ENCODE results near the gene SPG21. TPM values are rescaled to one million over a fixed set of nuclear protein-coding genes. Genes with fewer than 3 reads are reported as not detected.
A peak's percentile ranks its signal among the peaks of the same experiment; 100 is the strongest.

Gene SPG21
- total and polyA plus RNA-seq, 2 of the 13 experiments (the other 11 are each of a cell fraction or from before 2014, with no cell fraction given), result 36.7 to 42.4 TPM

DNA sequence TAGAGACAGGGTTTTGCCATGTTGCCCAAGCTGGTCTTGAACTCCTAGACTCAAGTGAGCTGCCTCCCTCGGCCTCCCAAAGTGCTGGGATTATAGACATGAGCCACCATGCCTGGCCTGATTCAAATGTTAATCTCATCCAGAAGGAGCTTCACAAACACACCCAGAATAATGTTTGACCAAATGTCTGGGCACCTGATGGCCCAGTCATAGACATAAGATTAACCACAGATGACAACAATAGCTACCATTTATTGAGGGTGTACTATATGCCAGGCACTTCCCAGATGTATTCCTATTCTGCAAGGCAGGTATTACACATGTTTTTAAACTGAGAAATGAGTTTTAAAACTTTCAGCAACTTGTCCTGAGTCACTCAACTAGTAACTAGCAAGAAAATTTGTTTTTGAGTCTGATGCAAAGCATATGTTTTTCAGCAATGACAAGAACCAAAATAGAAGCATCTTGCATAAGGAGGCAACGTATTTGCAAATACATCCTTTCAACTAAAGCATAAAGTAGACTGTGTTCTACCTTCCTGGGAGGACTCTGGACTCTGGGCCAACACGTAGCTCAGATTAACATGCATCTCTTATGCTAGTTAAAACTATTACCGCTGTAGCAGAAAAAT is 8.1 kb upstream of the SPG21 start:
- ChIA-PET POLR2A (no interaction called here), CTCF (ENCODE audit: low intra/inter-chr PET ratio, low total read pairs) (no interaction called here)
- BruUV-seq (replicated peaks), result no TSS peak
- Histone ChIP-seq H3K36me3 (replicated peaks in 1 of 2; ENCODE audit: control insufficient read depth in 1 of 2, insufficient read depth in 2 of 2, low read length in 2 of 2) (no peaks in the 10 kb centered on the region), H3K4me1 (ENCODE audit: insufficient read depth, low read length) (peaks cover 14% of the 10 kb centered on the region), H4K20me1 (ENCODE audit: insufficient read depth, low read length) (no peaks in the 10 kb centered on the region), H3K4me3 (replicated peaks in 1 of 3; ENCODE audit: insufficient read depth in 1 of 3, low read depth in 2 of 3, low read length in 3 of 3) (no peak overlapping the region), H3K9ac (ENCODE audit: insufficient read depth, low read depth, low read length) (no peak overlapping the region), H3K27ac (ENCODE audit: extremely low read length, insufficient read depth, low read length) (no peak overlapping the region), H3K79me2 (ENCODE audit: insufficient read depth, low read length) (no peaks in the 10 kb centered on the region), H2AFZ (ENCODE audit: low read length) (no peak overlapping the region), H3K4me2 (ENCODE audit: low read depth, low read length) (peak overlapping the region; percentile 13; the same call in 1 of the 2 replicates), H3K27me3 (ENCODE audit: control insufficient read depth in 1 of 2, insufficient read depth in 2 of 2, low read length in 2 of 2) (no peaks in the 10 kb centered on the region), H3K9me3 (ENCODE audit: low read length) (no peaks in the 10 kb centered on the region)
- WGBS (ENCODE audit: low lambda C conversion rate), result 14% methylated on average over 4 of the region's 4 CpGs
- 0 out of 2 replicates have a peak, but pooled peaks have one; percentile 14 for TF ChIP-seq HNF4A (CRISPR knock-in tag; IDR thresholded peaks at IDR 0.05)
- 0 out of 2 replicates have a peak, but pooled peaks have one; percentile 23 for TF ChIP-seq ZNF792 (CRISPR knock-in tag; IDR thresholded peaks at IDR 0.05)
- no peak for TF ChIP-seq NCOA1 (CRISPR knock-in tag; IDR thresholded peaks at IDR 0.05)
- no peak for DNase-seq (ENCODE audit: low spot score)
- intact Hi-C loops (cut with micrococcal nuclease; ENCODE audit: unreplicated experiment) (no loop called here), in situ Hi-C loops (cut with HindIII; ENCODE audit: extremely low pct_ligation_motif_present, low pct_unique_long_range_greater_than_20kb) (no loop called here)
- no peak for FAIRE-seq
- peak; percentile 37; the same call in 1 of the 3 replicates for ATAC-seq

- ATAC-seq (no peak), FAIRE-seq (no peak)
- CTCF ChIA-PET (ENCODE audit: low intra/inter-chr PET ratio, low total read pairs), result no interaction called here
Observed at GRCh38 chr15:64997066-64997465, 7.4 kb upstream of the SPG21 start.

More at GRCh38 chr15:64997066-64997465, 7.4 kb upstream of the SPG21 start:
- TF ChIP-seq RAD51 (IDR thresholded peaks at IDR 0.05; ENCODE audit: borderline replicate concordance) (no peak), GABPB1 (CRISPR knock-in tag; IDR thresholded peaks at IDR 0.05) (no peak), RBFOX2 (IDR thresholded peaks at IDR 0.05; ENCODE audit: low read depth, low read length) (no peak), ZNF496 (CRISPR knock-in tag; IDR thresholded peaks at IDR 0.05; ENCODE audit: insufficient replicate concordance) (no peak), ZNF687 (CRISPR knock-in tag; IDR thresholded peaks at IDR 0.05) (no peak), DMAP1 (CRISPR knock-in tag; IDR thresholded peaks at IDR 0.05) (no peak), ELF4 (CRISPR knock-in tag; IDR thresholded peaks at IDR 0.05; ENCODE audit: borderline replicate concordance) (no peak)
- H3K9ac ChIP-seq (ENCODE audit: insufficient read depth, low read depth, low read length), result no peak overlapping the region
- H3K36me3 ChIP-seq (replicated peaks in 1 of 2; ENCODE audit: control insufficient read depth in 1 of 2, insufficient read depth in 2 of 2, low read length in 2 of 2), result no peaks in the 10 kb centered on the region
- H3K79me2 ChIP-seq (ENCODE audit: insufficient read depth, low read length), result no peaks in the 10 kb centered on the region
- H4K20me1 ChIP-seq (ENCODE audit: insufficient read depth, low read length), result no peaks in the 10 kb centered on the region
- in situ Hi-C loops (cut with HindIII; ENCODE audit: extremely low pct_ligation_motif_present, low pct_unique_long_range_greater_than_20kb), result no loop called here
- H3K27me3 ChIP-seq (ENCODE audit: control insufficient read depth in 1 of 2, insufficient read depth in 2 of 2, low read length in 2 of 2), result no peaks in the 10 kb centered on the region
- H3K4me1 ChIP-seq (ENCODE audit: insufficient read depth, low read length), result peaks cover 14% of the 10 kb centered on the region
- H3K4me2 ChIP-seq (ENCODE audit: low read depth, low read length), result no peak overlapping the region
- BruUV-seq (replicated peaks), result no TSS peak
- no peak overlapping the region for H3K4me3 ChIP-seq (replicated peaks in 1 of 3; ENCODE audit: insufficient read depth in 1 of 3, low read depth in 2 of 3, low read length in 3 of 3)
- no peak overlapping the region for H2AFZ ChIP-seq (ENCODE audit: low read length)
- intact Hi-C loops (cut with micrococcal nuclease; ENCODE audit: unreplicated experiment), result no loop called here
- H3K27ac ChIP-seq (ENCODE audit: extremely low read length, insufficient read depth, low read length), result no peak overlapping the region
- no peaks in the 10 kb centered on the region for H3K9me3 ChIP-seq (ENCODE audit: low read length)
- POLR2A ChIA-PET, result interaction anchor here (0.6 kb wide), 1 partner anchor 8 kb away, joined by 3 read pairs; no protein-coding TSS in a partner anchor
- DNase-seq (ENCODE audit: low spot score), result no peak
- 59% methylated on average over 5 of the region's 5 CpGs for WGBS (ENCODE audit: low lambda C conversion rate)
